ENCODE measurements around the gene SLC25A25.
"Not testable (repeated sequence)": the region's sequence is repeated elsewhere in the genome, so short reads cannot be mapped to it uniquely, and the experiment has no call there.

SLC25A25 gene

GRCh38 chr9:128053560-128053959 is 14.5 kb upstream of the SLC25A25 start:
- no peak for DNase-seq

- DNase-seq = no peak
These were observed 13.9 kb upstream of the SLC25A25 start for GRCh38 chr9:128054087-128054486.

- no peak for DNase-seq
These were observed 12.5 kb upstream of the SLC25A25 start for GRCh38 chr9:128055344-128056040.

GRCh38 chr9:128056086-128056485 is 11.9 kb upstream of the SLC25A25 start:
- DNase-seq = no peak

- no peak for DNase-seq
These were observed 10.9 kb upstream of the SLC25A25 start for GRCh38 chr9:128056887-128057723.

- no peak for DNase-seq
These were observed 10.2 kb upstream of the SLC25A25 start for GRCh38 chr9:128057724-128058409.

- DNase-seq = no peak
These were observed 8.6 kb upstream of the SLC25A25 start for GRCh38 chr9:128059365-128059983.

GRCh38 chr9:128061275-128061960 is 6.6 kb upstream of the SLC25A25 start:
- DNase-seq = no peak

- no peak for DNase-seq
These were observed 5.8 kb upstream of the SLC25A25 start for GRCh38 chr9:128062279-128062678.

- DNase-seq = no peak
These were observed 4.9 kb upstream of the SLC25A25 start for GRCh38 chr9:128062846-128063831.

- no peak for DNase-seq
These were observed 1.9 kb upstream of the SLC25A25 start for GRCh38 chr9:128065907-128066712.

- peak; percentile 98 for DNase-seq
These were observed 1.1 kb upstream of the SLC25A25 start, which contains the start of gene NAIF1 for GRCh38 chr9:128066713-128067644. NAIF1 (minus strand) TSS chr9:128067320; CDS start chr9:128067101, 219 bp downstream.

- peak; percentile 72 for DNase-seq
These were observed 564 bp downstream of the SLC25A25 start for GRCh38 chr9:128068386-128069205.

GRCh38 chr9:128070874-128071273 is 2.8 kb downstream of the SLC25A25 start:
- DNase-seq = no peak

GRCh38 chr9:128071475-128071874 is 3.4 kb downstream of the SLC25A25 start:
- DNase-seq = not testable (repeated sequence)

- DNase-seq = no peak
These were observed 4.4 kb downstream of the SLC25A25 start for GRCh38 chr9:128072144-128073021.
